Non-pigmented ciliary epithelial cell (primary cell): Measurements from ENCODE around the gene ABTB2.

ENCODE experiments used
- DNase-seq: peaks from one replicate; pipeline ENCODE4 v3.0.0-alpha.2; 2010; ENCODE audit warnings: low read depth

ABTB2 gene

GRCh38 chr11:34284811-34285481 is 72.9 kb downstream of the ABTB2 start:
- no peak for DNase-seq

- DNase-seq = no peak
Observed at GRCh38 chr11:34284156-34284555, 73.7 kb downstream of the ABTB2 start.

GRCh38 chr11:34280945-34281872 is 76.6 kb downstream of the ABTB2 start:
- no peak for DNase-seq

- DNase-seq = no peak
Observed at GRCh38 chr11:34278693-34279297, 79.0 kb downstream of the ABTB2 start.

GRCh38 chr11:34278175-34278574 is 79.6 kb downstream of the ABTB2 start:
- DNase-seq = no peak

GRCh38 chr11:34277171-34277570 is 80.6 kb downstream of the ABTB2 start:
- no peak for DNase-seq

- no peak for DNase-seq
Observed at GRCh38 chr11:34276352-34276864, 81.4 kb downstream of the ABTB2 start.

- DNase-seq = no peak
Observed at GRCh38 chr11:34275486-34275885, 82.3 kb downstream of the ABTB2 start.

- DNase-seq = peak; percentile 76
Observed at GRCh38 chr11:34274712-34275398, 83.0 kb downstream of the ABTB2 start.

GRCh38 chr11:34273099-34273498 is 84.7 kb downstream of the ABTB2 start:
- no peak for DNase-seq

GRCh38 chr11:34271727-34272126 is 86.1 kb downstream of the ABTB2 start:
- no peak for DNase-seq

GRCh38 chr11:34270711-34271110 is 87.1 kb downstream of the ABTB2 start:
- DNase-seq = no peak

- no peak for DNase-seq
Observed at GRCh38 chr11:34269694-34270245, 88.0 kb downstream of the ABTB2 start.

- DNase-seq = no peak
Observed at GRCh38 chr11:34268906-34269430, 88.8 kb downstream of the ABTB2 start.

GRCh38 chr11:34267417-34267816 is 90.4 kb downstream of the ABTB2 start:
- no peak for DNase-seq

GRCh38 chr11:34267013-34267412 is 90.8 kb downstream of the ABTB2 start:
- no peak for DNase-seq

GRCh38 chr11:34266090-34266912 is 91.5 kb downstream of the ABTB2 start:
- DNase-seq = peak; percentile 79

GRCh38 chr11:34264303-34265110 is 93.3 kb downstream of the ABTB2 start:
- DNase-seq = no peak

- no peak for DNase-seq
Observed at GRCh38 chr11:34263441-34264091, 94.2 kb downstream of the ABTB2 start.
